H9 (cell line): Measurements from ENCODE around the gene FAM221B. TPM values are rescaled to one million over a fixed set of nuclear protein-coding genes. Genes with fewer than 3 reads are reported as not detected.
A peak's percentile ranks its signal among the peaks of the same experiment; 100 is the strongest.

Source experiments
- DNase-seq: peaks from one replicate; pipeline ENCODE4 v3.0.0-alpha.2; 2017
- H2AFZ ChIP-seq: one replicate; pipeline ENCODE4 v1.6.1; 2013; ENCODE audit warnings: mild to moderate bottlenecking, low read length, control low read depth, moderate library complexity
- H2AK5ac ChIP-seq: 2 replicates; pipeline ENCODE4 v1.6.1; 2013; ENCODE audit warnings: low read length, control low read depth, mixed read lengths; ENCODE audit not compliant: insufficient read length
- H2BK120ac ChIP-seq: one replicate; pipeline ENCODE4 v1.6.1; 2013; ENCODE audit warnings: low read depth, mild to moderate bottlenecking, low read length, control low read depth, inconsistent platforms; ENCODE audit not compliant: poor library complexity, severe bottlenecking
- H2BK12ac ChIP-seq: 2 replicates; pipeline ENCODE4 v1.6.1; 2013; ENCODE audit warnings: low read length, control low read depth, mixed read lengths, low read depth; ENCODE audit not compliant: insufficient read length
- H2BK15ac ChIP-seq: 2 replicates; pipeline ENCODE4 v1.6.1; 2013; ENCODE audit warnings: low read depth, low read length, control low read depth
- H2BK20ac ChIP-seq: one replicate; pipeline ENCODE4 v1.6.1; 2013; ENCODE audit warnings: low read depth, mild to moderate bottlenecking, low read length, control low read depth, inconsistent platforms; ENCODE audit not compliant: poor library complexity, severe bottlenecking
- H2BK5ac ChIP-seq: 2 replicates; pipeline ENCODE4 v1.6.1; 2013; ENCODE audit warnings: low read length, control low read depth, mixed read lengths; ENCODE audit not compliant: insufficient read length
- H3K14ac ChIP-seq: 2 replicates; pipeline ENCODE4 v1.6.1; 2013; ENCODE audit warnings: low read length, control low read depth; ENCODE audit not compliant: insufficient read depth
- H3K18ac ChIP-seq: 2 replicates; pipeline ENCODE4 v1.6.1; 2013; ENCODE audit warnings: low read depth, mild to moderate bottlenecking, mixed read lengths, low read length, control low read depth; ENCODE audit not compliant: insufficient read length
- H3K23ac ChIP-seq: 2 replicates; pipeline ENCODE4 v1.6.1; 2013; ENCODE audit warnings: low read length, control low read depth, mixed read lengths, low read depth; ENCODE audit not compliant: insufficient read length
- H3K23me2 ChIP-seq: 2 replicates; pipeline ENCODE4 v1.6.1; 2013; ENCODE audit warnings: low read depth, mild to moderate bottlenecking, mixed read lengths, low read length, control low read depth; ENCODE audit not compliant: insufficient read length, poor library complexity, severe bottlenecking
- H3K27ac ChIP-seq: 2 replicates; pipeline ENCODE4 v1.5.1; 2013; ENCODE audit warnings: low read length, control low read depth, mixed read lengths, low read depth; ENCODE audit not compliant: insufficient read length
- H3K27me3 ChIP-seq: 2 replicates; pipeline ENCODE4 v1.6.1; 2013; ENCODE audit warnings: low read length, control low read depth, inconsistent platforms; ENCODE audit not compliant: insufficient read depth
- H3K4ac ChIP-seq: 2 replicates; pipeline ENCODE4 v1.6.1; 2013; ENCODE audit warnings: low read depth, mild to moderate bottlenecking, control low read depth, inconsistent platforms, low read length, moderate library complexity
- H3K4me1 ChIP-seq: 2 replicates; pipeline ENCODE4 v1.6.1; 2013; ENCODE audit warnings: low read length, control low read depth, inconsistent platforms; ENCODE audit not compliant: insufficient read depth
- H3K4me2 ChIP-seq: 2 replicates; pipeline ENCODE4 v1.6.1; 2013; ENCODE audit warnings: low read length, control low read depth, mixed read lengths; ENCODE audit not compliant: insufficient read length, insufficient read depth
- H3K56ac ChIP-seq: 2 replicates; pipeline ENCODE4 v1.6.1; 2013; ENCODE audit warnings: low read depth, mild to moderate bottlenecking, mixed read lengths, low read length, control low read depth; ENCODE audit not compliant: insufficient read length
- H3K79me1 ChIP-seq: 2 replicates; pipeline ENCODE4 v1.6.1; 2013; ENCODE audit warnings: low read depth, mild to moderate bottlenecking, moderate library complexity, low read length, control low read depth, inconsistent platforms; ENCODE audit not compliant: insufficient read depth, poor library complexity, severe bottlenecking
- H3K79me2 ChIP-seq: 2 replicates; pipeline ENCODE4 v1.6.1; 2013; ENCODE audit warnings: low read length, control low read depth, inconsistent platforms; ENCODE audit not compliant: insufficient read depth
- H3K9ac ChIP-seq: 2 replicates; pipeline ENCODE4 v1.6.1; 2013; ENCODE audit warnings: low read length, control low read depth, mixed read lengths; ENCODE audit not compliant: insufficient read length; ENCODE audit errors: extremely low read depth
- H3K9me3 ChIP-seq: one replicate; pipeline ENCODE4 v1.6.1; 2013; ENCODE audit warnings: low read depth, low read length, inconsistent platforms; ENCODE audit not compliant: control insufficient read depth
- H3T11ph ChIP-seq: one replicate; pipeline ENCODE4 v1.6.1; 2013; ENCODE audit warnings: mild to moderate bottlenecking, low read length, control low read depth, inconsistent platforms
- H4K20me1 ChIP-seq: one replicate; pipeline ENCODE4 v1.6.1; 2013; ENCODE audit not compliant: control insufficient read depth, insufficient read length, insufficient read depth
- H4K5ac ChIP-seq: 2 replicates; pipeline ENCODE4 v1.6.1; 2013; ENCODE audit warnings: low read depth, mild to moderate bottlenecking, mixed read lengths, low read length, control low read depth; ENCODE audit not compliant: insufficient read length
- H4K8ac ChIP-seq: replicated peaks from 2 replicates; pipeline ENCODE4 v1.6.1; 2013; ENCODE audit warnings: low read length, control low read depth, mixed read lengths, low read depth; ENCODE audit not compliant: insufficient read length
- H4K91ac ChIP-seq: 2 replicates; pipeline ENCODE4 v1.6.1; 2013; ENCODE audit warnings: low read depth, mild to moderate bottlenecking, moderate library complexity, mixed read lengths, low read length, control low read depth; ENCODE audit not compliant: insufficient read length
- H3K27ac Mint-ChIP-seq, 3 experiments: 2 replicates in 2 of 3; 3 replicates in 1 of 3; pipeline ENCODE4 v1.8.0; 2020 to 2021; ENCODE audit warnings: mixed read lengths in 3 of 3, mild to moderate bottlenecking in 1 of 3, moderate library complexity in 1 of 3
- H3K27me3 Mint-ChIP-seq: 2 replicates; pipeline ENCODE4 v1.8.0; 2021; ENCODE audit warnings: low read depth, mild to moderate bottlenecking, moderate library complexity, mixed read lengths
- H3K36me3 Mint-ChIP-seq, 3 experiments: 2 replicates in 2 of 3; 3 replicates in 1 of 3; pipeline ENCODE4 v1.8.0; 2020 to 2021; ENCODE audit warnings: low read depth in 3 of 3, mixed read lengths in 3 of 3; ENCODE audit not compliant: insufficient read depth in 1 of 3
- H3K4me1 Mint-ChIP-seq, 2 experiments: 2 replicates each; pipeline ENCODE4 v1.8.0; 2020; ENCODE audit warnings: mixed read lengths in 2 of 2
- H3K4me3 Mint-ChIP-seq, 2 experiments: 2 replicates in 1 of 2; 3 replicates in 1 of 2; pipeline ENCODE4 v1.8.0; 2020 to 2021; ENCODE audit warnings: mild to moderate bottlenecking in 2 of 2, mixed read lengths in 2 of 2, moderate library complexity in 1 of 2
- H3K9me3 Mint-ChIP-seq, 2 experiments: 2 replicates in 1 of 2; 3 replicates in 1 of 2; pipeline ENCODE4 v1.8.0; 2020; ENCODE audit warnings: mild to moderate bottlenecking in 2 of 2, mixed read lengths in 2 of 2, moderate library complexity in 1 of 2
- CTCF ChIP-seq: fragments of 200-600 bp; sonication (generic); conservative IDR thresholded peaks from 3 replicates; pipeline ENCODE4 v1.8.0; 2021; ENCODE audit warnings: antibody characterized with exemption, mild to moderate bottlenecking
- WGBS: extraction: QIAGEN DNeasy Blood & Tissue Kit; methylation state at CpG from one replicate; pipeline ENCODE4 v1.1.7; 2013; ENCODE audit warnings: missing lambda C conversion rate, low lambda C conversion rate, mixed read lengths; ENCODE audit not compliant: insufficient read length; ENCODE audit errors: extremely low coverage; 5-methylcytosine and 5-hydroxymethylcytosine counted together
- total RNA-seq: library from RNA; stranded (reverse); gene quantifications from 2 replicates; pipeline ENCODE4 v1.2.1, GENCODE V29; 2021

FAM221B gene
- total RNA-seq, 1 experiment from 2014 or later: not detected

- H3K27me3 ChIP-seq: no peaks in the 10 kb centered on the region
- WGBS: no CpG with 5 or more reads among the region's 7 CpGs
- H2BK5ac ChIP-seq: no peak overlapping the region
- H3K4me3 Mint-ChIP-seq: no peak overlapping the region
- no peaks in the 10 kb centered on the region for H3K9me3 ChIP-seq
- H3K4me1 Mint-ChIP-seq: no peaks in the 10 kb centered on the region
- no peak for TF ChIP-seq CTCF
- H4K91ac ChIP-seq: no peak overlapping the region
- no peak overlapping the region for H2BK12ac ChIP-seq
- H3T11ph ChIP-seq: no peak overlapping the region
- no peak overlapping the region for H2AFZ ChIP-seq
- no peak overlapping the region for H3K4me2 ChIP-seq
- H2BK120ac ChIP-seq: no peak overlapping the region
- no peak overlapping the region for H2BK15ac ChIP-seq
- no peaks in the 10 kb centered on the region for H4K20me1 ChIP-seq
- H2BK20ac ChIP-seq: no peak overlapping the region
- H4K5ac ChIP-seq: no peak overlapping the region
- H3K27ac Mint-ChIP-seq: no peak overlapping the region
- H3K27me3 Mint-ChIP-seq: peaks cover 8% of the 10 kb centered on the region
- H3K36me3 Mint-ChIP-seq: no peaks in the 10 kb centered on the region
- H3K4me1 ChIP-seq: no peaks in the 10 kb centered on the region
- no peak overlapping the region for H3K9ac ChIP-seq
- no peak overlapping the region for H3K4ac ChIP-seq
- no peaks in the 10 kb centered on the region for H3K23me2 ChIP-seq
- H3K23ac ChIP-seq: no peak overlapping the region
- no peaks in the 10 kb centered on the region for H3K79me1 ChIP-seq
- no peak overlapping the region for H3K18ac ChIP-seq
- DNase-seq: peak; percentile 6
- no peaks in the 10 kb centered on the region for H3K9me3 Mint-ChIP-seq
- no peak overlapping the region for H3K14ac ChIP-seq
- no peak overlapping the region for H3K56ac ChIP-seq
- H2AK5ac ChIP-seq: no peak overlapping the region
- no peak overlapping the region for H3K27ac ChIP-seq
- no peak overlapping the region for H4K8ac ChIP-seq
- H3K79me2 ChIP-seq: no peaks in the 10 kb centered on the region
Measured at GRCh38 chr9:35854091-35854762, 25.7 kb upstream of the FAM221B start.
